Mesenchymal stem cell (in vitro differentiated cells and primary cell): ENCODE results near the gene CFAP299.
"Not testable (repeated sequence)": the region's sequence is repeated elsewhere in the genome, so short reads cannot be mapped to it uniquely, and the experiment has no call there.

Source experiments
- DNase-seq: peaks from one replicate; pipeline ENCODE4 v3.0.0-alpha.2; 2013
- H2AFZ ChIP-seq: one replicate; pipeline ENCODE4 v1.6.1; 2013; ENCODE audit warnings: low read depth, mild to moderate bottlenecking, control low read depth, inconsistent platforms, low read length, moderate library complexity
- H2AK5ac ChIP-seq: 2 replicates; pipeline ENCODE4 v1.6.1; 2013; ENCODE audit warnings: low read length, moderate library complexity, mild to moderate bottlenecking, inconsistent platforms; ENCODE audit not compliant: severe bottlenecking
- H2BK120ac ChIP-seq: one replicate; pipeline ENCODE4 v1.6.1; 2013; ENCODE audit warnings: low read depth, mild to moderate bottlenecking, inconsistent platforms, low read length, moderate library complexity
- H2BK12ac ChIP-seq, 2 experiments: one replicate each; pipeline ENCODE4 v1.6.1; 2013; ENCODE audit warnings: inconsistent platforms in 2 of 2, low read length in 2 of 2, mild to moderate bottlenecking in 2 of 2, moderate library complexity in 2 of 2, control low read depth in 1 of 2
- H2BK15ac ChIP-seq: one replicate; pipeline ENCODE4 v1.6.1; 2013; ENCODE audit warnings: mild to moderate bottlenecking, low read depth, inconsistent platforms; ENCODE audit not compliant: poor library complexity, severe bottlenecking
- H2BK5ac ChIP-seq: 2 replicates; pipeline ENCODE4 v1.6.1; 2013; ENCODE audit warnings: low read depth, mild to moderate bottlenecking, low read length, control low read depth, inconsistent platforms; ENCODE audit not compliant: poor library complexity, severe bottlenecking
- H3K14ac ChIP-seq, 2 experiments: one replicate each; pipeline ENCODE4 v1.6.1; 2013; ENCODE audit warnings: inconsistent platforms in 2 of 2, low read length in 2 of 2, control low read depth in 1 of 2, mild to moderate bottlenecking in 1 of 2, moderate library complexity in 1 of 2
- H3K18ac ChIP-seq, 2 experiments: one replicate each; pipeline ENCODE4 v1.6.1; 2013; ENCODE audit warnings: inconsistent platforms in 2 of 2, low read length in 2 of 2, control low read depth in 1 of 2, low read depth in 1 of 2, mild to moderate bottlenecking in 1 of 2
- H3K23ac ChIP-seq, 2 experiments: one replicate each; pipeline ENCODE4 v1.6.1; 2013; ENCODE audit warnings: inconsistent platforms in 2 of 2, low read length in 2 of 2, mild to moderate bottlenecking in 2 of 2, moderate library complexity in 2 of 2, control low read depth in 1 of 2
- H3K27ac ChIP-seq: 2 replicates; pipeline ENCODE4 v1.5.1; 2013; ENCODE audit warnings: mild to moderate bottlenecking, moderate library complexity, low read length, control low read depth, inconsistent platforms; ENCODE audit not compliant: poor library complexity, severe bottlenecking
- H3K27me3 ChIP-seq, 2 experiments: 2 replicates each; pipeline versions ENCODE4 v1.6.1 to v1.7.0; 2013; ENCODE audit warnings: low read length in 2 of 2, mild to moderate bottlenecking in 2 of 2, moderate library complexity in 2 of 2, control low read depth in 1 of 2, inconsistent platforms in 1 of 2; ENCODE audit not compliant: control insufficient read depth in 1 of 2, insufficient read depth in 1 of 2
- H3K36me3 ChIP-seq, 2 experiments: 2 replicates each; pipeline versions ENCODE4 v1.6.1 to v1.7.0; 2013; ENCODE audit warnings: low read length in 2 of 2, control low read depth in 1 of 2, inconsistent platforms in 1 of 2, low read depth in 1 of 2, mild to moderate bottlenecking in 1 of 2; ENCODE audit not compliant: insufficient read depth in 2 of 2, control insufficient read depth in 1 of 2
- H3K4ac ChIP-seq, 2 experiments: one replicate each; pipeline ENCODE4 v1.6.1; 2013; ENCODE audit warnings: inconsistent platforms in 2 of 2, low read length in 2 of 2, mild to moderate bottlenecking in 2 of 2, moderate library complexity in 2 of 2, control low read depth in 1 of 2, low read depth in 1 of 2
- H3K4me1 ChIP-seq: 2 replicates; pipeline ENCODE4 v1.6.1; 2013; ENCODE audit warnings: low read depth, low read length, control low read depth; ENCODE audit not compliant: control insufficient read depth, insufficient read depth
- H3K4me2 ChIP-seq: 2 replicates; pipeline ENCODE4 v1.6.1; 2013; ENCODE audit warnings: low read length, mild to moderate bottlenecking, inconsistent platforms; ENCODE audit not compliant: poor library complexity, severe bottlenecking
- H3K4me3 ChIP-seq, 2 experiments: 2 replicates each; pipeline versions ENCODE4 v1.5.1 to v1.7.0; 2013; ENCODE audit warnings: low read length in 2 of 2, mild to moderate bottlenecking in 2 of 2, control low read depth in 1 of 2, low read depth in 1 of 2; ENCODE audit not compliant: insufficient read depth in 1 of 2
- H3K79me1 ChIP-seq: replicated peaks from 2 replicates; pipeline ENCODE4 v1.6.1; 2013; ENCODE audit warnings: mild to moderate bottlenecking, control low read depth, low read length, inconsistent platforms; ENCODE audit not compliant: poor library complexity, severe bottlenecking
- H3K9ac ChIP-seq: 2 replicates; pipeline ENCODE4 v1.7.0; 2013; ENCODE audit warnings: mild to moderate bottlenecking, low read length, moderate library complexity
- H3K9me3 ChIP-seq: 2 replicates; pipeline ENCODE4 v1.7.0; 2013; ENCODE audit warnings: mild to moderate bottlenecking, low read length; ENCODE audit not compliant: control insufficient read depth
- H4K8ac ChIP-seq: one replicate; pipeline ENCODE4 v1.6.1; 2013; ENCODE audit warnings: inconsistent platforms, mild to moderate bottlenecking, low read length, moderate library complexity
- H4K91ac ChIP-seq: one replicate; pipeline ENCODE4 v1.6.1; 2013; ENCODE audit warnings: mild to moderate bottlenecking, low read length, inconsistent platforms
- WGBS: methylation state at CpG from one replicate; pipeline ENCODE4 v1.1.7; 2013; ENCODE audit warnings: mixed read lengths; 5-methylcytosine and 5-hydroxymethylcytosine counted together

The CFAP299 gene

GRCh38 chr4:80680934-80681333, 345.4 kb downstream of the CFAP299 start:
- Histone ChIP-seq H3K9ac (no peak overlapping the region), H3K36me3 (no peaks in the 10 kb centered on the region)

GRCh38 chr4:80685214-80685613, 349.7 kb downstream of the CFAP299 start:
- no peak overlapping the region for H3K14ac ChIP-seq
- H2BK5ac ChIP-seq = no peak overlapping the region
- no peak overlapping the region for H3K18ac ChIP-seq
- H3K9me3 ChIP-seq = no peaks in the 10 kb centered on the region
- H2BK12ac ChIP-seq = no peak overlapping the region
- H3K9ac ChIP-seq = no peak overlapping the region
- no peak overlapping the region for H2AFZ ChIP-seq
- H3K36me3 ChIP-seq = no peaks in the 10 kb centered on the region
- DNase-seq = no peak
- no peak overlapping the region for H3K23ac ChIP-seq
- H2AK5ac ChIP-seq = no peak overlapping the region
- no peak overlapping the region for H2BK120ac ChIP-seq
- no peaks in the 10 kb centered on the region for H3K4me1 ChIP-seq
- H3K4me3 ChIP-seq = no peak overlapping the region
- H3K27ac ChIP-seq = no peak overlapping the region
- H4K8ac ChIP-seq = no peak overlapping the region
- no peaks in the 10 kb centered on the region for H3K79me1 ChIP-seq
- H3K4me2 ChIP-seq = no peak overlapping the region
- H4K91ac ChIP-seq = no peak overlapping the region
- no peaks in the 10 kb centered on the region for H3K27me3 ChIP-seq
- H2BK15ac ChIP-seq = no peak overlapping the region
- H3K4ac ChIP-seq = no peak overlapping the region

More at GRCh38 chr4:80680934-80681333, 345.4 kb downstream of the CFAP299 start:
- Histone ChIP-seq H3K4me1 (no peaks in the 10 kb centered on the region), H3K9me3 (no peaks in the 10 kb centered on the region), H2BK12ac (no peak overlapping the region), H3K4me3 (no peak overlapping the region), H3K14ac (no peak overlapping the region), H3K4me2 (no peak overlapping the region), H3K79me1 (no peaks in the 10 kb centered on the region), H3K4ac (no peak overlapping the region), H2AFZ (no peak overlapping the region), H3K27ac (no peak overlapping the region), H3K27me3 (no peaks in the 10 kb centered on the region), H2BK5ac (no peak overlapping the region), H4K91ac (no peak overlapping the region), H2AK5ac (no peak overlapping the region), H2BK120ac (no peak overlapping the region), H4K8ac (no peak overlapping the region), H3K23ac (no peak overlapping the region), H2BK15ac (no peak overlapping the region), H3K18ac (no peak overlapping the region)
- DNase-seq = no peak

DNA sequence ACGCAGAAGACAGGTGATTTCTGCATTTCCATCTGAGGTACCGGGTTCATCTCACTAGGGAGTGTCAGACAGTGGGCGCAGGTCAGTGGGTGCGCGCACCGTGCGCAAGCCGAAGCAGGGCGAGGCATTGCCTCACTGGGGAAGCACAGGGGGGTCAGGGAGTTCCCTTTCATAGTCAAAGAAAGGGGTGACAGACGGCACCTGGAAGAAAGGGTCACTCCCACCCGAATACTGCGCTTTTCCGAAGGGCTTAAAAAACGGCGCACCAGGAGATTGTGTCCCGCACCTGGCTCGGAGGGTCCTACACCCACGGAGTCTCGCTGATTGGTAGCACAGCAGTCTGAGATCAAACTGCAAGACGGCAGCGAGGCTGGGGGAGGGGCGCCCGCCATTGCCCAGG, 352.2 kb downstream of the CFAP299 start:
- DNase-seq, H3K23ac ChIP-seq, H4K91ac ChIP-seq, H2BK15ac ChIP-seq, H3K9me3 ChIP-seq, H3K18ac ChIP-seq, H3K4me1 ChIP-seq, H2AK5ac ChIP-seq, H3K36me3 ChIP-seq, H2BK12ac ChIP-seq, H2AFZ ChIP-seq, H3K14ac ChIP-seq, H3K79me1 ChIP-seq, H3K9ac ChIP-seq, H3K4ac ChIP-seq, H3K27ac ChIP-seq, H2BK120ac ChIP-seq, H3K4me3 ChIP-seq, H4K8ac ChIP-seq, H3K27me3 ChIP-seq, H3K4me2 ChIP-seq, H2BK5ac ChIP-seq: not testable (repeated sequence)
- 85% methylated on average over 19 of the region's 23 CpGs for WGBS

DNA sequence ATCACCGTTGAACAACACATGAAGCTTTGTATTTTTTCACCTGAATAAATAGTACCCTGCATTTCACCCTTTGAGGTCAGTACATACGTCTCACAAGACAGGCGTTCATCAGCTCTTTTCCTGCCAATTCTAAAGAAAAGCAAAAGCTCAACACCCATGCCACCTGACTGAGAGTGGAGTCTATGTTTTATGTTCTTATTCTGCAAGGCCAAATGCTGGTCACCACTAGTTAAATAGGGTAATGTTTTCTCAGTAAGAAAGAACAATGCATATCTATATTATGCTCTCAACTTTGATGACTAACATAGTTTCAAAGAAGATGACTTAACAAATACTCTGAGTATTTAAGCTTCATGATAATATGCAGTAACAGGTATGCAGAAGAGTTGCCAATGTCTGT, 358.6 kb downstream of the CFAP299 start:
- no peak overlapping the region for H3K18ac ChIP-seq
- H2AK5ac ChIP-seq = no peak overlapping the region
- no peak overlapping the region for H2BK120ac ChIP-seq
- no peak overlapping the region for H3K4me3 ChIP-seq
- H3K9ac ChIP-seq = no peak overlapping the region
- no peak overlapping the region for H2BK5ac ChIP-seq
- H3K36me3 ChIP-seq = no peaks in the 10 kb centered on the region
- H4K8ac ChIP-seq = no peak overlapping the region
- no peak overlapping the region for H2BK15ac ChIP-seq
- no peak overlapping the region for H2BK12ac ChIP-seq
- no peaks in the 10 kb centered on the region for H3K4me1 ChIP-seq
- no peak overlapping the region for H3K14ac ChIP-seq
- H3K27me3 ChIP-seq = no peaks in the 10 kb centered on the region
- no peaks in the 10 kb centered on the region for H3K79me1 ChIP-seq
- H3K4me2 ChIP-seq = no peak overlapping the region
- no peak overlapping the region for H3K4ac ChIP-seq
- DNase-seq = no peak
- WGBS = 81% methylated on average over 2 of the region's 3 CpGs
- no peak overlapping the region for H3K23ac ChIP-seq
- H3K9me3 ChIP-seq = no peaks in the 10 kb centered on the region
- no peak overlapping the region for H3K27ac ChIP-seq
- H4K91ac ChIP-seq = no peak overlapping the region
- H2AFZ ChIP-seq = no peak overlapping the region
